HepG2 (cell line): Measurements from ENCODE around the gene RNF208.
A peak's percentile ranks its signal among the peaks of the same experiment; 100 is the strongest.

Experiments used
- RAD21 ChIP-seq: fragments of 450-650 bp; formaldehyde crosslinking; IDR thresholded peaks from 2 replicates; pipeline ENCODE4 v1.5.0; 2020; ENCODE audit warnings: mild to moderate bottlenecking
- TF ChIP-seq, protein P1 (sequence below): sonication (generic); formaldehyde crosslinking; IDR thresholded peaks from 2 replicates; pipeline ENCODE4 v1.5.0; 2020; ENCODE audit warnings: mild to moderate bottlenecking, missing genetic modification reagents, moderate library complexity
- TF ChIP-seq, protein P2 (sequence below): sonication (generic); formaldehyde crosslinking; IDR thresholded peaks from 2 replicates; pipeline ENCODE4 v1.4.0; 2020; ENCODE audit warnings: mild to moderate bottlenecking, missing genetic modification reagents

DNA sequence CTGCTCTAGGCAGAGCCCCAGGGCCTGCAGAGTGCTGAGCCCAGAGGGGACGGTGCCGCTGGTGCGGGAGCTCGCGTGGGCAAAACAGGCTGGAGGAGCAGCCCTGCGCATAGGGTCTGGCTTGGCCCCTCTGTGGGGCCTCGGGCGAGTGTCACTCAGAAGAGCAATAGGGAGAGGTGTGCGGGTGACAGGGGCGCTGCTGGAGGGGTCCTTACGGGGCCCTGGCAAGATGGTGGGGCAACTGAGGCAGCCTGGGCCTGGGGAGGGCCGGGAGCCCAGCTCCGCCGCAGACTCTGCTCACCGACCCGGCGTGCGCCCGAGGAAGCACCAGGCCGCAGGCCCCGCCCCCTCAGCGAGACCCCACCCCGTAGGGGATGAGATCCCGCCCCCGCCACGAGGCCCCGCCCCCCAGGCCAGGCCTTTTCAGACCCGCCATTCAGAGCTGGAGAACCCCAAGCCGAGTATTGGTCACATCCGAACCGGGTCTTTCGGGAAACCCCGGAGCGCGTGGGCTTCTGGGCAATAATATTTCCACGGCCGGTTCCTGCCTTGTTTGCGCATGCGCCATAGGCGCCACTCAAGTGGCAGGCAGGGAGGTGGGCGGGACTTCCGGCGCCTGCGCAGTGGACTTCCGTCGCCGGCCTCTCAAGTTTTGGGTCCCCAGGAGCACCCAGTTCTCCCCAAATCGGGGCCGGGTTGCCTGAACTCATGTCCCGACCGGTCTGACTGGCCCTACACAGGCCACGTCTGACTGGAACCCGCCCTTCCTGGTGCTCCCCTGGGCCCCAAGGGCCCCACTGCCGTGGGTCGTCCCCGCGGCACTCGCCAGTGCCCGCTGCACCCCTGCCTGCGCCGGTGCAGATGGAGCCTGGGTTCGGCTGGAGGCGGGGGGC lies 1.3 kb upstream of the RNF208 start:
- TF ChIP-seq, protein P1, sequence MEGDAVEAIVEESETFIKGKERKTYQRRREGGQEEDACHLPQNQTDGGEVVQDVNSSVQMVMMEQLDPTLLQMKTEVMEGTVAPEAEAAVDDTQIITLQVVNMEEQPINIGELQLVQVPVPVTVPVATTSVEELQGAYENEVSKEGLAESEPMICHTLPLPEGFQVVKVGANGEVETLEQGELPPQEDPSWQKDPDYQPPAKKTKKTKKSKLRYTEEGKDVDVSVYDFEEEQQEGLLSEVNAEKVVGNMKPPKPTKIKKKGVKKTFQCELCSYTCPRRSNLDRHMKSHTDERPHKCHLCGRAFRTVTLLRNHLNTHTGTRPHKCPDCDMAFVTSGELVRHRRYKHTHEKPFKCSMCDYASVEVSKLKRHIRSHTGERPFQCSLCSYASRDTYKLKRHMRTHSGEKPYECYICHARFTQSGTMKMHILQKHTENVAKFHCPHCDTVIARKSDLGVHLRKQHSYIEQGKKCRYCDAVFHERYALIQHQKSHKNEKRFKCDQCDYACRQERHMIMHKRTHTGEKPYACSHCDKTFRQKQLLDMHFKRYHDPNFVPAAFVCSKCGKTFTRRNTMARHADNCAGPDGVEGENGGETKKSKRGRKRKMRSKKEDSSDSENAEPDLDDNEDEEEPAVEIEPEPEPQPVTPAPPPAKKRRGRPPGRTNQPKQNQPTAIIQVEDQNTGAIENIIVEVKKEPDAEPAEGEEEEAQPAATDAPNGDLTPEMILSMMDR (CRISPR knock-in tag) = no peak
- TF ChIP-seq, protein P2, sequence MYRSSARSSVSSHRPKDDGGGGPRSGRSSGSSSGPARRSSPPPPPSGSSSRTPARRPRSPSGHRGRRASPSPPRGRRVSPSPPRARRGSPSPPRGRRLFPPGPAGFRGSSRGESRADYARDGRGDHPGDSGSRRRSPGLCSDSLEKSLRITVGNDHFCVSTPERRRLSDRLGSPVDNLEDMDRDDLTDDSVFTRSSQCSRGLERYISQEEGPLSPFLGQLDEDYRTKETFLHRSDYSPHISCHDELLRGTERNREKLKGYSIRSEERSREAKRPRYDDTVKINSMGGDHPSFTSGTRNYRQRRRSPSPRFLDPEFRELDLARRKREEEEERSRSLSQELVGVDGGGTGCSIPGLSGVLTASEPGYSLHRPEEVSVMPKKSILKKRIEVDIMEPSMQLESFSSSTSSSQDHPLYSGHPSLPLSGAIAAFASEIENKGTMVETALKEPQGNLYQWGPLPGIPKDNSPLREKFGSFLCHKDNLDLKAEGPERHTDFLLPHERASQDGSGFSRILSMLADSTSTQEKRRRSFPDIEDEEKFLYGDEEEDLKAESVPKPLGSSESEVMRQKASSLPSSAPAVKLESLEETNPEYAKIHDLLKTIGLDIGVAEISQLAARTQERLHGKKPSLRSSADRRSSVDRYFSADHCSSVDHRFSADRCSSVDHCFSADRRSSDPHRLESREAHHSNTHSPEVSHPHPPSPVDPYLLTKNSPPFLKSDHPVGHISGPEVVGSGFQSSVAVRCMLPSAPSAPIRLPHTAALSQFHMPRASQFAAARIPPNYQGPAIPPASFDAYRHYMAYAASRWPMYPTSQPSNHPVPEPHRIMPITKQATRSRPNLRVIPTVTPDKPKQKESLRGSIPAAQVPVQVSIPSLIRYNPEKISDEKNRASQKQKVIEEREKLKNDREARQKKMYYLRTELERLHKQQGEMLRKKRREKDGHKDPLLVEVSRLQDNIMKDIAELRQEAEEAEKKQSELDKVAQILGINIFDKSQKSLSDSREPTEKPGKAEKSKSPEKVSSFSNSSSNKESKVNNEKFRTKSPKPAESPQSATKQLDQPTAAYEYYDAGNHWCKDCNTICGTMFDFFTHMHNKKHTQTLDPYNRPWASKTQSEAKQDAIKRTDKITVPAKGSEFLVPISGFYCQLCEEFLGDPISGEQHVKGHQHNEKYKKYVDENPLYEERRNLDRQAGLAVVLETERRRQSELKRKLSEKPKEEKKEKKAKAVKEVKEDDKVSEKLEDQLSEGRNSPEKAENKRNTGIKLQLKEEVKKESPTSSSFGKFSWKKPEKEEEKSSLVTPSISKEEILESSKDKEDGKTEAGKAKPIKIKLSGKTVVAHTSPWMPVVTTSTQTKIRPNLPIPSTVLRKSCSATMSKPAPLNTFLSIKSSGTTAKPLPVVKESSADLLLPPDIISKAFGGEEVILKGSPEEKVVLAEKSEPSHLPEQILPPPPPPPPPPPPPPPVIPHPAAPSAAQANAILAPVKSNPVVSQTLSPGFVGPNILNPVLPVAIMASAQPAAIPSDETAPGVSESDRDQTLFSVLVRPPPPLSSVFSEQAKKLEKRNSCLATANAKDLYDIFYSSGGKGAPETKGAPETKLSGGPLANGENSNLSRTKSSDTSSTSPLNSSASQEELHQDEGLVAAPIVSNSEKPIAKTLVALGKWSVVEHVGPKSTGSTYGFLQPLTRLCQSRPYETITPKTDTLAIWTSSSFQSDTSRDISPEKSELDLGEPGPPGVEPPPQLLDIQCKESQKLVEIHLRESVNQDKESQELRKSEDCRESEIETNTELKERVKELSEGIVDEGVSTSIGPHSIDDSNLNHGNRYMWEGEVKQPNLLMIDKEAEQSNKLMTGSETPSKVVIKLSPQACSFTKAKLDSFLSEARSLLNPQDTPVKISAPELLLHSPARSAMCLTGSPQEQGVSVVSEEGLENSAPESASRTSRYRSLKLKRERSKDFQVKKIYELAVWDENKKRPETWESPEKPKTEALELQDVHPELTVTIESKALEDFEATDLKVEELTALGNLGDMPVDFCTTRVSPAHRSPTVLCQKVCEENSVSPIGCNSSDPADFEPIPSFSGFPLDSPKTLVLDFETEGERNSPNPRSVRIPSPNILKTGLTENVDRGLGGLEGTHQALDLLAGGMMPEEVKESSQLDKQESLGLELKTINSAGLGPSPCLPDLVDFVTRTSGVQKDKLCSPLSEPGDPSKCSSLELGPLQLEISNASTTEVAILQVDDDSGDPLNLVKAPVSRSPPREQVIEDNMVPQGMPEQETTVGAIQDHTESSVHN (CRISPR knock-in tag) = no peak
- peak; percentile 30; the same call in 1 of the 2 replicates for TF ChIP-seq RAD21 (CRISPR knock-in tag)
